K562 (cell line): ENCODE results near the gene CACNB1. TPM values are rescaled to one million over a fixed set of nuclear protein-coding genes. Genes with fewer than 3 reads are reported as not detected.

Experiments used
- BHLHE40 ChIP-seq: IDR thresholded peaks from 2 replicates; pipeline ENCODE4 v1.6.1; 2011; ENCODE audit warnings: low read length, improper control_type of control experiment
- CREB1 ChIP-seq, 2 experiments: sonication (generic) in 1 of 2; formaldehyde crosslinking in 1 of 2; IDR thresholded peaks; 2 replicates each; pipeline versions ENCODE4 v1.6.1 to v1.8.0; 2012 to 2022; ENCODE audit warnings: inconsistent platforms in 1 of 2, mild to moderate bottlenecking in 1 of 2, missing genetic modification reagents in 1 of 2, moderate library complexity in 1 of 2
- HLTF ChIP-seq: fragments of 450-650 bp; IDR thresholded peaks from 2 replicates; pipeline ENCODE4 v1.6.1; 2016
- ILF3 ChIP-seq: fragments of 450-650 bp; IDR thresholded peaks from 2 replicates; pipeline ENCODE4 v1.6.1; 2018; ENCODE audit warnings: antibody characterized with exemption, mild to moderate bottlenecking, moderate library complexity, borderline replicate concordance
- MBD2 ChIP-seq: sonication (generic); IDR thresholded peaks from 2 replicates; pipeline ENCODE4 v1.6.1; 2016; ENCODE audit warnings: low read depth, borderline replicate concordance
- NEUROD1 ChIP-seq: fragments of 150-350 bp; IDR thresholded peaks from 2 replicates; pipeline ENCODE4 v1.6.1; 2014; ENCODE audit warnings: borderline replicate concordance, low read length, low read depth; ENCODE audit not compliant: partially characterized antibody
- RAD21 ChIP-seq, 2 experiments: fragments of 250-450 bp in 1 of 2; fragments of 450-650 bp in 1 of 2; sonication (Bioruptor Pico) in 1 of 2; formaldehyde crosslinking in 1 of 2; IDR thresholded peaks in 1 of 2; conservative IDR thresholded peaks in 1 of 2; 2 replicates each; pipeline versions ENCODE4 v1.4.0 to v1.8.0; 2020 to 2022; ENCODE audit warnings: mild to moderate bottlenecking in 2 of 2, moderate library complexity in 1 of 2
- RFX1 ChIP-seq: fragments of 450-650 bp; IDR thresholded peaks from 2 replicates; pipeline ENCODE4 v1.6.1; 2016; ENCODE audit warnings: mild to moderate bottlenecking, moderate library complexity
- SAFB ChIP-seq: fragments of 200-400 bp; formaldehyde crosslinking; IDR thresholded peaks from 2 replicates; pipeline ENCODE4 v1.6.1; 2017; ENCODE audit warnings: low read depth, low read length, borderline replicate concordance
- TFE3 ChIP-seq: fragments of 450-650 bp; formaldehyde crosslinking; IDR thresholded peaks from 2 replicates; pipeline ENCODE4 v1.4.0; 2020; ENCODE audit warnings: mild to moderate bottlenecking, mixed read lengths
- THRAP3 ChIP-seq: fragments of 450-650 bp; IDR thresholded peaks from 2 replicates; pipeline ENCODE4 v1.6.1; 2016; ENCODE audit warnings: mild to moderate bottlenecking, inconsistent platforms, borderline replicate concordance
- XRCC5 ChIP-seq: fragments of 200-400 bp; formaldehyde crosslinking; IDR thresholded peaks from 2 replicates; pipeline ENCODE4 v1.6.1; 2017; ENCODE audit warnings: low read depth, mild to moderate bottlenecking, low read length
- ZBTB17 ChIP-seq: fragments of 450-650 bp; formaldehyde crosslinking; IDR thresholded peaks from 2 replicates; pipeline ENCODE4 v1.4.0; 2020; ENCODE audit warnings: mild to moderate bottlenecking
- ZNF121 ChIP-seq: sonication (generic); formaldehyde crosslinking; conservative IDR thresholded peaks from 2 replicates; pipeline ENCODE4 v1.8.0; 2022; ENCODE audit warnings: missing genetic modification reagents
- ZNF699 ChIP-seq: fragments of 250-450 bp; sonication (Bioruptor Pico); IDR thresholded peaks from 2 replicates; pipeline ENCODE4 v1.8.0; 2021; ENCODE audit warnings: mild to moderate bottlenecking, moderate library complexity; ENCODE audit not compliant: insufficient replicate concordance
- polyA plus RNA-seq, 8 experiments: library from polyadenylated mRNA; depleted of rRNA in 4 of 8; stranded (reverse) in 5 of 8; unstranded in 3 of 8; fragments of >200 nt; fragmentation: Nextera tagmentation in 2 of 8; fragmentation: Illumina TruSeq in 1 of 8; extraction: Ambion mirVana in 2 of 8; extraction: Trizol in 1 of 8; gene quantifications; 2 replicates each; pipeline versions ENCODE4 v1.2.1 to v1.2.3, GENCODE V29; 2011 to 2014; ENCODE audit warnings: inconsistent platforms in 1 of 8, missing spikeins in 1 of 8
- total RNA-seq, 7 experiments: library from RNA; depleted of rRNA in 6 of 7; stranded (reverse); fragments of >200 nt in 6 of 7; fragmentation: Illumina TruSeq in 2 of 7; extraction: Trizol in 2 of 7; gene quantifications; 2 replicates each; pipeline versions ENCODE4 v1.2.1 to v1.2.3, GENCODE V29; 2011 to 2021; ENCODE audit warnings: low replicate concordance in 1 of 7
- TF ChIP-seq, protein P1 (sequence below): fragments of 200-800 bp; sonication (Bioruptor generic); IDR thresholded peaks from 2 replicates; pipeline ENCODE4 v1.6.1; 2017; ENCODE audit warnings: missing genetic modification characterization, missing compliant biosample characterization
- TF ChIP-seq, protein P2 (sequence below): fragments of 250-450 bp; sonication (Bioruptor Pico); IDR thresholded peaks from 2 replicates; pipeline ENCODE4 v1.5.0; 2021; ENCODE audit warnings: mild to moderate bottlenecking, borderline replicate concordance
- TF ChIP-seq, protein P3 (sequence below): fragments of 250-450 bp; sonication (Bioruptor Pico); IDR thresholded peaks from 2 replicates; pipeline ENCODE4 v1.6.1; 2021; ENCODE audit warnings: mild to moderate bottlenecking

The CACNB1 gene
- total and polyA plus RNA-seq, 9 of the 15 experiments (the other 6 are each of a cell fraction or from before 2014, with no cell fraction given): 0.08 to 7.4 (median 3.0) TPM

GRCh38 chr17:39231591-39232551 is 34.4 kb upstream of the CACNB1 start (continued):
- TF ChIP-seq TFE3: no peak
- no peak for TF ChIP-seq HLTF
- no peak for TF ChIP-seq XRCC5
- TF ChIP-seq CREB1 (IDR thresholded peaks at IDR 0.05): no peak
- TF ChIP-seq CREB1 (CRISPR knock-in tag; IDR thresholded peaks at IDR 0.05): no peak
- TF ChIP-seq NEUROD1: peak; percentile 15
- peak; percentile 59 to 82; a peak in 3 of 4 replicates for TF ChIP-seq RAD21 (CRISPR knock-in tag; conservative IDR thresholded peaks at IDR 0.05 in 1 of 2, IDR thresholded peaks at IDR 0.05 in 1 of 2)
- TF ChIP-seq, protein P1, sequence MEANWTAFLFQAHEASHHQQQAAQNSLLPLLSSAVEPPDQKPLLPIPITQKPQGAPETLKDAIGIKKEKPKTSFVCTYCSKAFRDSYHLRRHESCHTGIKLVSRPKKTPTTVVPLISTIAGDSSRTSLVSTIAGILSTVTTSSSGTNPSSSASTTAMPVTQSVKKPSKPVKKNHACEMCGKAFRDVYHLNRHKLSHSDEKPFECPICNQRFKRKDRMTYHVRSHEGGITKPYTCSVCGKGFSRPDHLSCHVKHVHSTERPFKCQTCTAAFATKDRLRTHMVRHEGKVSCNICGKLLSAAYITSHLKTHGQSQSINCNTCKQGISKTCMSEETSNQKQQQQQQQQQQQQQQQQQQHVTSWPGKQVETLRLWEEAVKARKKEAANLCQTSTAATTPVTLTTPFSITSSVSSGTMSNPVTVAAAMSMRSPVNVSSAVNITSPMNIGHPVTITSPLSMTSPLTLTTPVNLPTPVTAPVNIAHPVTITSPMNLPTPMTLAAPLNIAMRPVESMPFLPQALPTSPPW: peak; percentile 50; the same call in 1 of the 2 replicates
- TF ChIP-seq ZNF121: no peak
- TF ChIP-seq, protein P2, sequence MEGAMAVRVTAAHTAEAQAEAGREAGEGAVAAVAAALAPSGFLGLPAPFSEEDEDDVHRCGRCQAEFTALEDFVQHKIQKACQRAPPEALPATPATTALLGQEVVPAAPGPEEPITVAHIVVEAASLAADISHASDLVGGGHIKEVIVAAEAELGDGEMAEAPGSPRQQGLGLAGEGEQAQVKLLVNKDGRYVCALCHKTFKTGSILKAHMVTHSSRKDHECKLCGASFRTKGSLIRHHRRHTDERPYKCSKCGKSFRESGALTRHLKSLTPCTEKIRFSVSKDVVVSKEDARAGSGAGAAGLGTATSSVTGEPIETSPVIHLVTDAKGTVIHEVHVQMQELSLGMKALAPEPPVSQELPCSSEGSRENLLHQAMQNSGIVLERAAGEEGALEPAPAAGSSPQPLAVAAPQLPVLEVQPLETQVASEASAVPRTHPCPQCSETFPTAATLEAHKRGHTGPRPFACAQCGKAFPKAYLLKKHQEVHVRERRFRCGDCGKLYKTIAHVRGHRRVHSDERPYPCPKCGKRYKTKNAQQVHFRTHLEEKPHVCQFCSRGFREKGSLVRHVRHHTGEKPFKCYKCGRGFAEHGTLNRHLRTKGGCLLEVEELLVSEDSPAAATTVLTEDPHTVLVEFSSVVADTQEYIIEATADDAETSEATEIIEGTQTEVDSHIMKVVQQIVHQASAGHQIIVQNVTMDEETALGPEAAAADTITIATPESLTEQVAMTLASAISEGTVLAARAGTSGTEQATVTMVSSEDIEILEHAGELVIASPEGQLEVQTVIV (CRISPR knock-in tag): no peak
- no peak for TF ChIP-seq THRAP3
- TF ChIP-seq ZNF699: no peak
- no peak for TF ChIP-seq BHLHE40
- TF ChIP-seq, protein P3, sequence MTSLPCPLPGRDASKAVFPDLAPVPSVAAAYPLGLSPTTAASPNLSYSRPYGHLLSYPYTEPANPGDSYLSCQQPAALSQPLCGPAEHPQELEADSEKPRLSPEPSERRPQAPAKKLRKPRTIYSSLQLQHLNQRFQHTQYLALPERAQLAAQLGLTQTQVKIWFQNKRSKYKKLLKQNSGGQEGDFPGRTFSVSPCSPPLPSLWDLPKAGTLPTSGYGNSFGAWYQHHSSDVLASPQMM (CRISPR knock-in tag): no peak
- no peak for TF ChIP-seq ZBTB17 (CRISPR knock-in tag)
- TF ChIP-seq SAFB: no peak
- TF ChIP-seq MBD2: no peak
- TF ChIP-seq RFX1: peak; percentile 81
- no peak for TF ChIP-seq ILF3
